ENCODE measurements around the gene ATP9B.

ATP9B gene

GRCh38 chr18:79409313-79409712 is 340.1 kb downstream of the ATP9B start:
- no peak for TF ChIP-seq CTCF (IDR thresholded peaks at IDR 0.05; ENCODE audit: low read depth, low read length)
- no peak overlapping the region for H3K4me3 ChIP-seq (ENCODE audit: low read depth, low read length)

GRCh38 chr18:79410171-79410641 is 341.0 kb downstream of the ATP9B start:
- TF ChIP-seq CTCF (IDR thresholded peaks at IDR 0.05; ENCODE audit: low read depth, low read length) = no peak
- H3K4me3 ChIP-seq (ENCODE audit: low read depth, low read length) = no peak overlapping the region

GRCh38 chr18:79410731-79411613 is 341.8 kb downstream of the ATP9B start:
- H3K4me3 ChIP-seq (ENCODE audit: low read depth, low read length) = no peak overlapping the region
- no peak for TF ChIP-seq CTCF (IDR thresholded peaks at IDR 0.05; ENCODE audit: low read depth, low read length)

GRCh38 chr18:79411614-79412526 is 342.7 kb downstream of the ATP9B start:
- no peak for TF ChIP-seq CTCF (IDR thresholded peaks at IDR 0.05; ENCODE audit: low read depth, low read length)
- H3K4me3 ChIP-seq (ENCODE audit: low read depth, low read length) = no peak overlapping the region

GRCh38 chr18:79413025-79413424 is 343.8 kb downstream of the ATP9B start:
- no peak overlapping the region for H3K4me3 ChIP-seq (ENCODE audit: low read depth, low read length)
- TF ChIP-seq CTCF (IDR thresholded peaks at IDR 0.05; ENCODE audit: low read depth, low read length) = no peak

- no peak for TF ChIP-seq CTCF (IDR thresholded peaks at IDR 0.05; ENCODE audit: low read depth, low read length)
- H3K4me3 ChIP-seq (ENCODE audit: low read depth, low read length) = no peak overlapping the region
Measured at GRCh38 chr18:79413426-79413825, 344.2 kb downstream of the ATP9B start.

Data from WI38 (cell line).